Tibial nerve (tissue), 3 donors: ENCODE measurements around the gene IL1R1.

Experiments used
- CTCF ChIP-seq, 5 experiments: fragments of 200-600 bp in 3 of 5; fragments of 450-650 bp in 2 of 5; sonication (generic) in 3 of 5; IDR thresholded peaks; one replicate each; pipeline ENCODE4 v1.5.1; 2016 to 2019; ENCODE audit warnings: antibody characterized with exemption in 5 of 5, mild to moderate bottlenecking in 3 of 5, moderate library complexity in 2 of 5
- POLR2A ChIP-seq, 2 donors: fragments of 450-650 bp; IDR thresholded peaks; one replicate each; pipeline ENCODE4 v1.6.1; 2017; ENCODE audit warnings: antibody characterized with exemption in 2 of 2, mild to moderate bottlenecking in 2 of 2, moderate library complexity in 2 of 2

GRCh38 chr2:102114290-102114721 lies 28.2 kb upstream of the IL1R1 start:
- TF ChIP-seq CTCF (IDR thresholded peaks at IDR 0.05) (no peak), POLR2A (IDR thresholded peaks at IDR 0.05) (no peak)
